NCI-H2029 treated with DMSO at 0.1 percent for 48 hours (cell line): ENCODE data around the gene BRF1.
A peak's percentile ranks its signal among the peaks of the same experiment; 100 is the strongest.
"Not testable (repeated sequence)": the region's sequence is repeated elsewhere in the genome, so short reads cannot be mapped to it uniquely, and the experiment has no call there.

ENCODE experiments used
- DNase-seq: peaks from one replicate; lab custom pipeline; 2025; lab: John Stamatoyannopoulos, UW

Gene BRF1

DNA sequence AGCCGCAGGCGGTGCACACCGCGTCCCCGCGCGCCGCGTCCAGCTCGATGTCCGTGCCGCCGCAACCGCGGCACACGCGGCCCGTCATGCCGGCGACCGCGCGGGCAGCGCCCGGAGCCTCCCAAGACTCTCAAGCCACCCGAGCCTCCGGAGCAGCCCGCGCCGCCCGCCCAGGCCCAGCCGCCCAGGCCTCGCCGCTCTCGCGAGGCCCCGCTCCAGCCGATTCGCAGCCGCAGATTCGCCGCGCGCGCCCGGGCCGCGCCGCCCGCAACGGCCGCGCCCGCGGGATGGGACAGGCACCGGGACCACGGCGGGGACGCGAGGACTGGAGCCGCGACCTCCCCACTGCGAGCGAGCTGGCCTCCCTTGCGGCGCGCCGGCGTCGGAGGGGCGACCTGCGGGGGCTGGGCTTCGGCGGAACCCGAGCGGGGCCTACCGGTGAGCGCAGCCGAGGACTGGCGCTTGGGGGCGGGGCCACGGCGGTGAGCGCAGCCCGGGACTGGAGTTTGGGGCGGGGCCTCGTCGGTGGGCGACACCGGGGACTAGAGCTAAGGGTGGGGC, at the start of gene BRF1:
Gene BRF1 (minus strand): TSS at position 460 of the 561 bp plus-strand sequence. CDS start 372 bp downstream, at position 88.
- DNase-seq = peak; percentile 38

DNA sequence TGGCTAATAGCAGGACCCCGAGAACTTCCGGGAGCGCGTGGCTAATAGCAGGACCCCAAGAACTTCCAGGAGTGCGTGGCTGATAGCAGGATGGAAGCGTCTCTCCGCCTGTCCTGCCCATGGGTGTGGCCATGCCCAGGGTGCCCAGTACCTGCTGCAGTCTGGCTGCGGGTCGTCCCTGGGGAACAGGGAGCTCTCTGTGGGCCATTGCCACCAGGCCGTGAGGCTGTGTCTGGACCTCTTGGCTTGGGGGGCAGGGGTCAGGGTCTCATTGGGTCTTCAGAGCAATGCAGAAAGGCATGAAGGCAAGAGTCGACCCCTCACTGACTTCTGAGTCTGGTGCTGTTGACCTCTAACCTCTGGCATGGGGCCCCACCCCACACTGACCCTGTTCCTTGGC, 49.2 kb upstream of the BRF1 start:
- DNase-seq = no peak

DNA sequence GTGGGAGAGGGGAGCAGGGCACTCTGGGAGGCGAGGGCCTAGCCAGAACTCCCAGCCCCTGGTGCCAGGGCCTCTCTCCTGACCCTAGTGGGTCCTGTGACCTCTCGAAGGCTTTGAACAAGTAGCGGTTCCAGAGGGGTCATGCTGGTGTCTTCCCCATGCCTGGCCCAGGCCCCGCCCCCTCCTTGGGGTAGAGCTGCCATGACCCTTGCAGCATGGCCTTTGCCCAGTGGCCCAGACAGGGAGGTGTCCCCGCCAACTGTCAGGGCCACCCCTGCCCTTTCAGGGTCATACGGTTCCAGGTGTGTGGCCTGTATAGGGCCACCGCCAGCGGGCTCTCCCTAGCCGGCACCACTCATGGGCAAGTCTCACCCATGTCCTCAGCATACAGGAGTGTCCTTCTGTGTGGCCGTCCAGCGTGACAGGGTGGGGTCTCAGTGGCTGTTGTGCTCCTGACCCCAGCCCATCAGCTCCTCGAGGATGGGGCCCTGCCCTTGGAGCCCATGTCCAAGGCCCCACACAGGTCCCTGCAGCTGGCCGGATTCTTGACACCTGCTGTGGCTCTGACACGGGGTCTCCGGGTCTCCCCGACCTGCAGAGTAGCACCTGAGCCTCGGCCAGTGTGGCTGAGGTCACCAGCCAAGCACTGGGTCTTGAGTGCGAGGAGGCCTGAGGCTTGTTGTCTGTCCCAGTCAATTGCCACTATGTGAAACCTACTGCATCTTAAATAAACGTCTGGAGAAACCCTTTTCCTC, 48.3 kb upstream of the BRF1 start:
- DNase-seq = no peak

DNA sequence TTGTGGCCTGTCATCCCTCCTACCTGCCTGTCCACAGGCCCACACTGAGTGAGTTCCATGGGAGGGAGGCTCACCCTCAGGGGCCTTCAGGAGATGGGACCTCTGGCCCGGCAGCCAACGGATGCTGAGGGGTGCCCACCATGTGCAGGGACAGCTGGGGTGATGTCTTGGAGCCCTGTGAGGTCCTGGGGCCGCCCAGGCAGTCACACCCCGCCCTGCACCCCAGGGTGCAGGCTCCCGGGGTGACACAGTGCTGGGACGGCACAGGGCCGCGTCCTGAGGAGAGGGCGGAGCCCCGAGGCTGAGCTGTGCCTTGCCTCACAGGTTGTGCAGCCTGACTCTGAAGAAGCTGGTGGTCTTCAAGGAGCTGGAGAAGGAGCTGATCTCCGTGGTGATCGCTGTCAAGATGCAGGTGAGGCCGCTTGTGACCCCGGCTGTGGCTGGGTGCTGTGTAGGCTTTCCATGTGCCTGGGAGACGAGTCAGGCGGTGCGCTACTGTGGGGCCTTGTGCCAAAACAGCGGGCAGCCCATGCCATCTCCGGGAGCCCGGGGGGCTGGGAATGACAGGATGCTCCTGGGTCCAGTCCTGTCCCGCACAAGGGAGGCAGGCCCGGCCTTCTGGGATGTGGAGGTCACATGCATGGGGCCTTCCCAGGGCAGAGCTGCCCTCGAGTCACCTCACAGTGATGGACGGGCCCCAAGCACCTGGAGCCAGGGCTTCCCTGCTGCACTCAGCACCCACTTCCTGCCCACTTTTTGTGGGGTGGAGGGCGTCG, 47.6 kb upstream of the BRF1 start:
- no peak for DNase-seq

- no peak for DNase-seq
Measured at GRCh38 chr14:105347587-105347968, 46.8 kb upstream of the BRF1 start.

DNA sequence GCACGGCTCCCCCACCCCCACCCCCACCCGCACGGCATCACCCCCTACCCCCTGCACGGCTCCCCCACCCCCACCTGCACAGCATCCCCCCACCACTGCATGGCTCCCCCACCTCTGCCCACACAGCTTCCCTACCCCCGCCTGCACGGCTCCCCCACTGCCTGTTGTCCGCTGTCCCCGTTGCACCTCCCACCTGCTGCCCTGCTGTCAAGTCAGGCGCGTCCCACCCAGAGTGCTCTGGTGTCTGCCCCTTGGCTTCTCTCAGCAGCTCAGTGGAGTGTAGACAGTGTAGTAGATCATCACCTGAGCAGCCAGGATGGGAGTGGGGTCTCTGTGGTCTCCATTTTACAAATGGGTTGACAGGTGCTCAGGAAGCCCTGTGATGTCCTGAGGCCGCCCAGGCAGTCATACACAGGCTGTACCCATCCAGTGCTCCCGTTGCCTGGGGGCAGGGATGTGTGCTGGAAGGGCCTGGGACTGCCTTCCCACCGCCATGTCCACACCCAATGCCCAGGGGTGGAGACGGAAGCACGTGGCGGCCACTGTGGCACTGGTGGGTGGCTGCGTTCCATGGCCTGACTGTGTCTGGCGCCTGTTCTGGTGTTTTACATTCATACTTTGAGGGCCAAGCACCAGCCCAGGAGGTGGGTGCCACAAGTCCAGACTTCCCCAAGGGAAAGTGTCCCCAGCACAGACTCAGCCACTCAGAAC, 46.2 kb upstream of the BRF1 start:
- no peak for DNase-seq

DNA sequence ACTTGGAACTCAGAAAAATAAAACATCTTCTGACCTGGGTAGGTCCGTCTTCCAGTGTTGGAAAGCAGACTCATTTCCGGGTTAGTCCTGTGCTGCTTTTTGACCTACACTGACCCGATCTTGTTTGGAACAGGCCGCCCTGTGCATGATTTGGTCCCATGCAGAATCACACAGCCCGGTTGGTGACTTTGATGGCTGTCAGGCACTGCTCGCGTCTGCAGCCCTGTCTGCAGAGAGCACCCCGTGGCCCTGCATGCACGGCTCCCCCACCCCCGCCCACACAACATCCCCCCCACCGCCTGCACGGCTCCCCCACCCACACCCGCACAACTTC, 45.4 kb upstream of the BRF1 start:
- DNase-seq = no peak

DNA sequence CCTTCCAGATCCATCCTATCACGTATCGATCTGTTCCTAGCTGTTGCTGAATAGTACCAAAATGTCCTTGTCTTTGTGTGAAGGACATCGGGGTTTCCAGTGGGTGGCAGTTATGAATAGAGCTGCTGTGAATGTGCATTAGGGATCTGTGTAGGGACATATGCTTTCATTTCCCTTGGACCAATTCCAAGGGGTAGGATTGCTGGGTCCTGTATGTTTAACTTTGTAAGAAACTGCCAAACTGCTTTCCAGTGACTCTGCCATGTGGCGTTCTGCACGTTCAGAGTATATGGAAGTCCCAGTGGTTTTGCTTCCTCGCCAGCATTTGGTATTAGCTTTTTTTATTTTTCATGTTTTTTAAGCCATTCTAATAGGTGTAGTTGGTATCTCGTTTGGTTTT, 42.4 kb upstream of the BRF1 start:
- DNase-seq = no peak

DNA sequence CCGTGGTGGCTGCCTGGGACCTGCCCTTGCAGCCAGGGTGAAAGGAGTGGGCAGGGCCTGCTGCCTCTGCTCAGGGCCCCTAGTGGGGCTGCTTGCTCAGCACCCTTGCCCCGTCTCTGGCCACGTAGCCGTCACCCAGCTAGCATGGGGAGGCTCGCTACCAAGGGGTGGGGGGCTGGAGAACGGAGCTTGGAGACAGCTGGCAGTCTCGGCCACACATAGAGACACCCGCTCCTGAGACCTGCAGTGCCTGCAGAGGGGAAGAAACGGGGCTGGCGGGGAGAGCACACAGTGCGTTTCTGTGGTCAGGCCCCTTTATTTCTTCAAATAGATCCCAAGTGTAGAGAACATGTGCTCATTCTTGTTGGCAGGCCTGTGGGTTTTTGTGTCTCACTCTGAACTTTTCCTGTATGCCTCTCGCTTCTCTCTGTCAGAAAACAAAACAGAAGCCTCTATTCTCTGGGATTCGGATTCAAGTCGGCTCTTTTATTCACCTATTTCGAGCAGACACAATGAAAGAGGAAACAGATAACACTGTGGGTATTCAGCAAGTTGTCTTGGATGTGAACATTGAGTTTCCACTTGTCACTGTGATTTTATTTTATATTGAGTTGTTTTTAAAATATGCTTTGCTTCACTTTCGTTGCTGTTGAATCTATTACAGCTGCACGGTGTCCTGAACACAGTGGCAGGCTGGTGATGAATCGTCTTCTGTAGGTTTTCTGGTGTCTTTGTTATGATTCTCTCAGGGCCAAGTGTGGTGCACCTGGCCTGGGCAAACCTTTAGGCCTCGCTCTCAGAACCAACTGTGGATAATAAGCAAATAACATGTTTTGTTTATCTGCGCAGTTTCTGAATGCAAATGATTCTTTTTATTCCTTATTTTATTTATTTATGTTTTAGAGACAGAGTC, 40.3 kb upstream of the BRF1 start:
- DNase-seq = no peak

DNA sequence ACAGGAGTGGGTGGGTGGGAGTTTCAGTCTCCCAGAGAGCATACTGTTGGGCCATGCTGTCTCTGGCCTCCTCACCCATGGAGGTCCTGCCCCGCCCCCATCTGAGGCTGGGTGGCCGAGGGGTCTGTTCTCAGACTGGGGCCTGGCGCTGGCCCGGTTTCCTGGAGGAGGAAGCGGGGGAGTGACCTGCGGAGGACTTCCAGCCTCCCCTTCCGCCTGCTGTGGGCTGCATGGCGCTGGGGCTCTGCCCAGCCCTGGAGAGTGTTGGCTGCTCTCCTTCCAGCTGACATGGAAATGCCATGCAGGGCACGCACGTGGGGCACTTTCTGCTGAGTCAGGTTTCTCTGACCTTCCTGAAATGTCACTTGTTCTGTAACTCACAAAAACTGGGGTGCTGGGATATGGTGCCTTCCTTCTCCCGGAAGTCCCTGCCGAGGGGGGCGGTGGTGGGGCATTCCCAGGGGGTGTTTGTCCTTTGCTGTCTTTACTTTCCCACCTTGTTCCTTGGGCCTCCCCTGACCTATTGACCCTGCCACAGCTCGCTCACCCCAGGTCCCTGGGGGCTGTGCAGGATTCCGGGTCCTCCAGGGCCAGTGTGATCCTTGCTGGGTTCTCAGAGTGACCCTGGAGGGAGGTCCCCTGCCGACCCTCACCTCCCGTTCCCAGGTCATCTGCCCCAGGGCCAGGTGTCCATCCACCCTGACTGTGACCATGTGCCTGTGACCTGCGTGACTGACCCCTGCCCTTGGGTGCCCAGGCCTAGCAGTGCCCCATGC, 37.4 kb upstream of the BRF1 start:
- DNase-seq = no peak

DNA sequence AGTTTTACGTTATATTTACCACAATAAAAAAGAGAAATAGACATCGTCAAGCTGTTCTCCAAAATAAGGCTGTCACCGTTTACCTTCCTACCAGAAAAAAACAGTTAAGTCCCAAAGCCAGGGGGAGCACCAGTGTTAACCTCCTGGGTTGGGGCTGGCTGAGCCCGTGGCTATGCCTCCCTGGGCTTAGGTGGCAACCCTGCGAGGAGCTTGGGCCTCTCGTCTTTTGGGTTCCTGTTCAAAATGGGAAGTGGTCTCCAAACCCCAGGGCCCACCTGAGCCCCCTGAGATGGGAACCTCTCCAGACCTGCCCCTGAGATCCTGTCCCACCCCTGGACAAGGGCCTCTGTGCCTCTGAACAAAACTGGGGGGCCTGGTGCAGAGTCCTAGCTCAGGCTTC, 36.6 kb upstream of the BRF1 start:
- no peak for DNase-seq

GRCh38 chr14:105336477-105337287, 35.9 kb upstream of the BRF1 start:
- DNase-seq = no peak

GRCh38 chr14:105335735-105336476, 35.1 kb upstream of the BRF1 start:
- no peak for DNase-seq

GRCh38 chr14:105335231-105335542, 34.4 kb upstream of the BRF1 start:
- DNase-seq = not testable (repeated sequence)

- no peak for DNase-seq
Measured at GRCh38 chr14:105334383-105335230, 33.8 kb upstream of the BRF1 start.

DNA sequence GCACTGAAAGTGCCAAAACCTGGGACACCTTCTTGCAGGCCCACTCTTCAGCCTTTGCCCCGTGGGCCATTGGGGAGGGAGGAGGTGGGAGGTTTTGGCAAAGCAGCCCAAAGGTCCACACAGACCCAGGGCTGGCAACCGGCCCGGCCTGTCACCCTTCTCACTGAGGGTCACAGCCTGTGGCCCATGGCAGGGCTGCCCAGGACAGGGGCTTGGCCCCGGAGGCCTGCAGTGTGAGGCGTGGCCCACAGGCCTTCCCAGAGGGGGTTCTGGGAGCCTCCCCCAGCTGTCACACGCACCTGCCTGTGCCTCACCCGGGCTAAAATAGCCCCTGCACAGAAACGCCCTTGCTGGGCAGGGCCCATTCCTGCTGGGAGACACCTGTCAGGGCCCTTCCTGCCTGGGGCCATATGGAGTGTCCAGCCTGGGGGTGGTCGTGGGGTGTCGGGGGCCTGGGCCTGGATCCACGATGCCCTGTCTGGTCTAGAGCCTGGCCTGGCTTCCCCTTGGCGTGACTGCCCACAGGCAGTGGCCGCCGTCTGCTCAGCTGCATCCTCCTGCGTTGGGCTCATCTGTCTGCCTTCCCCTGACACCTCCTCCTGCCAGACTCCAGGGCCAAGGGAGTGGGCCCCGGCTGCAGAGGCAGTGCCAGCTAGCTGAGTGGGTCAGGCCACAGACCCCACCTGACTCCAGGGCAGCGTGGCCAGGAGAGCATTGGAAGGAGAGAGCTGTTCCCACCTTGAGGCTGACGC, 33.0 kb upstream of the BRF1 start:
- no peak for DNase-seq

DNA sequence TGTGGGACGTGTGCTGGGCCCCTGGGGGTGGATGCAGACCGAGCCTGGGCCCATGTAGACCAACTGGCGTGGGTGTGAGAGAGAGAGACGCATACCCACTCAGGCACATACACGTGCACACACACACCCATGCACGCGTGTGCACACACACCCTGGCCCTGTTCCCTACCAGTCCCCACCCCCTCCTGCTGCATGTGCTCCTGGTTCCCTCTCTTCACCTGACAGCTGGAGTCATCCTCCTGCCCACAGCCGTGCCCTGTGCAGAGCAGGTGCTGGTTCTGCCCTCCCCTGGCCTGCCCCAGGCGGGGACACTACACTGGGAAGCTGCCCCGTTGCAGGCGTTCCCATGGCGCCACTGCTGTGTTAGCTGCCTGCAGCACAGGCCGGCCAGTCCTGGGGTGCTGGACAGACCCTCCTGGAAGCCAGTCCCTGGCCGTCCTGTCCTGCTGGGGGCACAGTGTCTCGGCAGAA, 32.3 kb upstream of the BRF1 start:
- DNase-seq = no peak
